ENCODE measurements around the gene FLT1.

The FLT1 gene

GRCh38 chr13:28448651-28449358 is 46.1 kb downstream of the FLT1 start:
- Histone ChIP-seq H3K79me2 (ENCODE audit: control insufficient read depth, low read length) (no peaks in the 10 kb centered on the region), H3K27me3 (ENCODE audit: control insufficient read depth, low read length) (no peaks in the 10 kb centered on the region), H3K27ac (ENCODE audit: low read depth, low read length) (no peak overlapping the region), H4K20me1 (ENCODE audit: control insufficient read depth, insufficient read depth, low read depth, low read length) (no peaks in the 10 kb centered on the region), H3K36me3 (ENCODE audit: control insufficient read depth, low read length) (no peaks in the 10 kb centered on the region), H3K4me3 (ENCODE audit: low read length) (no peak overlapping the region), H3K4me1 (ENCODE audit: control insufficient read depth, low read length) (no peaks in the 10 kb centered on the region), H3K9me2 (replicated peaks; ENCODE audit: control insufficient read depth, low read length) (no peaks in the 10 kb centered on the region), H3F3A (ENCODE audit: control insufficient read depth, insufficient read depth) (no peaks in the 10 kb centered on the region), H3K9me3 (ENCODE audit: control insufficient read depth, insufficient read depth, low read length) (peaks cover 3% of the 10 kb centered on the region), H3K4me2 (ENCODE audit: low read length) (no peak overlapping the region)
- TF ChIP-seq, protein P1, sequence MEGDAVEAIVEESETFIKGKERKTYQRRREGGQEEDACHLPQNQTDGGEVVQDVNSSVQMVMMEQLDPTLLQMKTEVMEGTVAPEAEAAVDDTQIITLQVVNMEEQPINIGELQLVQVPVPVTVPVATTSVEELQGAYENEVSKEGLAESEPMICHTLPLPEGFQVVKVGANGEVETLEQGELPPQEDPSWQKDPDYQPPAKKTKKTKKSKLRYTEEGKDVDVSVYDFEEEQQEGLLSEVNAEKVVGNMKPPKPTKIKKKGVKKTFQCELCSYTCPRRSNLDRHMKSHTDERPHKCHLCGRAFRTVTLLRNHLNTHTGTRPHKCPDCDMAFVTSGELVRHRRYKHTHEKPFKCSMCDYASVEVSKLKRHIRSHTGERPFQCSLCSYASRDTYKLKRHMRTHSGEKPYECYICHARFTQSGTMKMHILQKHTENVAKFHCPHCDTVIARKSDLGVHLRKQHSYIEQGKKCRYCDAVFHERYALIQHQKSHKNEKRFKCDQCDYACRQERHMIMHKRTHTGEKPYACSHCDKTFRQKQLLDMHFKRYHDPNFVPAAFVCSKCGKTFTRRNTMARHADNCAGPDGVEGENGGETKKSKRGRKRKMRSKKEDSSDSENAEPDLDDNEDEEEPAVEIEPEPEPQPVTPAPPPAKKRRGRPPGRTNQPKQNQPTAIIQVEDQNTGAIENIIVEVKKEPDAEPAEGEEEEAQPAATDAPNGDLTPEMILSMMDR (IDR thresholded peaks at IDR 0.05; ENCODE audit: low read depth, low read length, poor library complexity, severe bottlenecking) = no peak
- TF ChIP-seq EZH2phosphoT487 (IDR thresholded peaks at IDR 0.05; ENCODE audit: borderline replicate concordance, low read length) = no peak

- H3K27me3 ChIP-seq (ENCODE audit: control insufficient read depth, low read length) = peaks cover 2% of the 10 kb centered on the region; the same call in 1 of the 2 replicates
- no peaks in the 10 kb centered on the region for H3K79me2 ChIP-seq (ENCODE audit: control insufficient read depth, low read length)
- no peaks in the 10 kb centered on the region for H3K36me3 ChIP-seq (ENCODE audit: control insufficient read depth, low read length)
- no peak overlapping the region for H3K4me3 ChIP-seq (ENCODE audit: low read length)
- no peaks in the 10 kb centered on the region for H3F3A ChIP-seq (ENCODE audit: control insufficient read depth, insufficient read depth)
- no peaks in the 10 kb centered on the region for H3K4me1 ChIP-seq (ENCODE audit: control insufficient read depth, low read length)
- H3K4me2 ChIP-seq (ENCODE audit: low read length) = no peak overlapping the region
- no peaks in the 10 kb centered on the region for H4K20me1 ChIP-seq (ENCODE audit: control insufficient read depth, insufficient read depth, low read depth, low read length)
- no peak overlapping the region for H3K27ac ChIP-seq (ENCODE audit: low read depth, low read length)
- no peak for TF ChIP-seq EZH2phosphoT487 (IDR thresholded peaks at IDR 0.05; ENCODE audit: borderline replicate concordance, low read length)
- TF ChIP-seq, protein P1 (IDR thresholded peaks at IDR 0.05; ENCODE audit: low read depth, low read length, poor library complexity, severe bottlenecking) = no peak
- no peaks in the 10 kb centered on the region for H3K9me2 ChIP-seq (replicated peaks; ENCODE audit: control insufficient read depth, low read length)
- H3K9me3 ChIP-seq (ENCODE audit: control insufficient read depth, insufficient read depth, low read length) = peaks cover 3% of the 10 kb centered on the region
Measured at GRCh38 chr13:28447989-28448388, 46.9 kb downstream of the FLT1 start.

- no peaks in the 10 kb centered on the region for H4K20me1 ChIP-seq (ENCODE audit: control insufficient read depth, insufficient read depth, low read depth, low read length)
- H3K36me3 ChIP-seq (ENCODE audit: control insufficient read depth, low read length) = no peaks in the 10 kb centered on the region
- peaks cover 3% of the 10 kb centered on the region; the same call in 1 of the 2 replicates for H3K27me3 ChIP-seq (ENCODE audit: control insufficient read depth, low read length)
- H3K9me3 ChIP-seq (ENCODE audit: control insufficient read depth, insufficient read depth, low read length) = peaks cover 3% of the 10 kb centered on the region
- H3K4me2 ChIP-seq (ENCODE audit: low read length) = no peak overlapping the region
- no peaks in the 10 kb centered on the region for H3K9me2 ChIP-seq (replicated peaks; ENCODE audit: control insufficient read depth, low read length)
- H3K79me2 ChIP-seq (ENCODE audit: control insufficient read depth, low read length) = no peaks in the 10 kb centered on the region
- TF ChIP-seq EZH2phosphoT487 (IDR thresholded peaks at IDR 0.05; ENCODE audit: borderline replicate concordance, low read length) = no peak
- TF ChIP-seq, protein P1 (IDR thresholded peaks at IDR 0.05; ENCODE audit: low read depth, low read length, poor library complexity, severe bottlenecking) = no peak
- H3K27ac ChIP-seq (ENCODE audit: low read depth, low read length) = no peak overlapping the region
- no peaks in the 10 kb centered on the region for H3K4me1 ChIP-seq (ENCODE audit: control insufficient read depth, low read length)
- H3F3A ChIP-seq (ENCODE audit: control insufficient read depth, insufficient read depth) = no peaks in the 10 kb centered on the region
- H3K4me3 ChIP-seq (ENCODE audit: low read length) = no peak overlapping the region
Measured at GRCh38 chr13:28447206-28447605, 47.7 kb downstream of the FLT1 start.

All from DOHH2 (cell line).